Esophagus muscularis mucosa (tissue), 3 donors: ENCODE data around the gene TIRAP.

Experiments
- POLR2A ChIP-seq: fragments of 450-650 bp; IDR thresholded peaks from one replicate; pipeline ENCODE4 v1.6.1; 2017; ENCODE audit warnings: antibody characterized with exemption, moderate library complexity, mild to moderate bottlenecking, low read depth
- TF ChIP-seq, protein P1 (sequence below), 3 experiments: fragments of 200-600 bp in 2 of 3; fragments of 450-650 bp in 1 of 3; sonication (generic) in 2 of 3; IDR thresholded peaks; one replicate each; pipeline ENCODE4 v1.5.1; 2017 to 2019; ENCODE audit warnings: antibody characterized with exemption in 3 of 3, mild to moderate bottlenecking in 2 of 3, moderate library complexity in 1 of 3

DNA sequence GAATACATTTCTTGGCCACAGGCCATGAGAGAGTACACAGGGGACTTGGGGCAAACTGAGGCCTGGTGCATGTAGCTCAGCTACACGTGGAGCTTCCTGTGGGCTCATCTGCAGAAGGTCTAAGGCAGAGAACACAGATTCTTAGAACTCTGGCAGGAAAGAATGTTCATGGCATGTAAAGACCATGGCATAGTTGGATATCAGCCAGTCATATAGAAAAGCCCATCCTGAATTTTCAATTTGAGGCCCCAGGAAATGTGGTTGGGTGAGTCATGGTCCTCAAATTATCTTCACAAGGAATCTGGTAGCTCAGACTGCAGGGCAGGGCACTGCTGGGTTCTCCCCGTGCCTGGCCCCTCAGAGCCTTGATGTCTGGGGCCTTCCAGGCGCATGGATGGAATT, 58.9 kb downstream of the TIRAP start:
- TF ChIP-seq, protein P1, sequence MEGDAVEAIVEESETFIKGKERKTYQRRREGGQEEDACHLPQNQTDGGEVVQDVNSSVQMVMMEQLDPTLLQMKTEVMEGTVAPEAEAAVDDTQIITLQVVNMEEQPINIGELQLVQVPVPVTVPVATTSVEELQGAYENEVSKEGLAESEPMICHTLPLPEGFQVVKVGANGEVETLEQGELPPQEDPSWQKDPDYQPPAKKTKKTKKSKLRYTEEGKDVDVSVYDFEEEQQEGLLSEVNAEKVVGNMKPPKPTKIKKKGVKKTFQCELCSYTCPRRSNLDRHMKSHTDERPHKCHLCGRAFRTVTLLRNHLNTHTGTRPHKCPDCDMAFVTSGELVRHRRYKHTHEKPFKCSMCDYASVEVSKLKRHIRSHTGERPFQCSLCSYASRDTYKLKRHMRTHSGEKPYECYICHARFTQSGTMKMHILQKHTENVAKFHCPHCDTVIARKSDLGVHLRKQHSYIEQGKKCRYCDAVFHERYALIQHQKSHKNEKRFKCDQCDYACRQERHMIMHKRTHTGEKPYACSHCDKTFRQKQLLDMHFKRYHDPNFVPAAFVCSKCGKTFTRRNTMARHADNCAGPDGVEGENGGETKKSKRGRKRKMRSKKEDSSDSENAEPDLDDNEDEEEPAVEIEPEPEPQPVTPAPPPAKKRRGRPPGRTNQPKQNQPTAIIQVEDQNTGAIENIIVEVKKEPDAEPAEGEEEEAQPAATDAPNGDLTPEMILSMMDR (IDR thresholded peaks at IDR 0.05), result no peak
- no peak for TF ChIP-seq POLR2A
